Mesenteric fat pad (tissue), 1 donor: ENCODE data around the gene TEX10. TPM values are rescaled to one million over a fixed set of nuclear protein-coding genes. Genes with fewer than 3 reads are reported as not detected.

ENCODE experiments used
- DNase-seq: peaks from one replicate; pipeline ENCODE4 v3.0.0-alpha.2; 2020; ENCODE audit warnings: low spot score
- total RNA-seq: library from RNA; stranded (reverse); fragmentation: NEBNext Ultra II Directional; extraction: Animal tissue kit (Norgen Biotek cat#: 25700); gene quantifications from one replicate; pipeline ENCODE4 v1.2.1, GENCODE V29; 2021
- donor health status: DM: yes; HTN: yes; CAD: no.

Gene TEX10
- total RNA-seq, 1 donor from 2014 or later, result 10.1 TPM

- no peak for DNase-seq
Measured at GRCh38 chr9:100285601-100286000, 67.1 kb downstream of the TEX10 start.

- DNase-seq, result no peak
Measured at GRCh38 chr9:100285080-100285479, 67.7 kb downstream of the TEX10 start.

DNA sequence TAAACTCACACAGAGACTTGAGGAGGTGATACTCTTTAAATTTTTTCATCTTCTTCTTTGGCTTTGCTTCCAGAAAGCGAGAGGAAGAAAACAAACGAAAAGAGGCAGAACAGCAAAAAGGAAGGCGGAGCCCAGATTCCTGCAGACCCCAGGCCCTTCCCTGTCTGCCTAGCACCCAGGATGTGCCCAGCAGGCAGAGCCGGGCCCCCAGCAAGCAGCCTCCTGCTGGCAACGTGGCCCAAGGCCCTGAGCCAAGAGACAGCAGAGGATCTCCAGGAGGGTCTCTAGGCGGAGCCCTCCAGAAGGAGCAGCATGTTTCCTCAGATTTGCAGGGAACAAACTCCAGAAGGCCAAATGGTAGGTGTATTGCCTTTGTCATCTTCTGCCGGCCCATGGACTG is 68.5 kb downstream of the TEX10 start:
- no peak for DNase-seq

- no peak for DNase-seq
Measured at GRCh38 chr9:100282388-100282719, 70.4 kb downstream of the TEX10 start.

- no peak for DNase-seq
Measured at GRCh38 chr9:100281676-100282387, 70.9 kb downstream of the TEX10 start.

- DNase-seq, result no peak
Measured at GRCh38 chr9:100281066-100281465, 71.7 kb downstream of the TEX10 start.

DNA sequence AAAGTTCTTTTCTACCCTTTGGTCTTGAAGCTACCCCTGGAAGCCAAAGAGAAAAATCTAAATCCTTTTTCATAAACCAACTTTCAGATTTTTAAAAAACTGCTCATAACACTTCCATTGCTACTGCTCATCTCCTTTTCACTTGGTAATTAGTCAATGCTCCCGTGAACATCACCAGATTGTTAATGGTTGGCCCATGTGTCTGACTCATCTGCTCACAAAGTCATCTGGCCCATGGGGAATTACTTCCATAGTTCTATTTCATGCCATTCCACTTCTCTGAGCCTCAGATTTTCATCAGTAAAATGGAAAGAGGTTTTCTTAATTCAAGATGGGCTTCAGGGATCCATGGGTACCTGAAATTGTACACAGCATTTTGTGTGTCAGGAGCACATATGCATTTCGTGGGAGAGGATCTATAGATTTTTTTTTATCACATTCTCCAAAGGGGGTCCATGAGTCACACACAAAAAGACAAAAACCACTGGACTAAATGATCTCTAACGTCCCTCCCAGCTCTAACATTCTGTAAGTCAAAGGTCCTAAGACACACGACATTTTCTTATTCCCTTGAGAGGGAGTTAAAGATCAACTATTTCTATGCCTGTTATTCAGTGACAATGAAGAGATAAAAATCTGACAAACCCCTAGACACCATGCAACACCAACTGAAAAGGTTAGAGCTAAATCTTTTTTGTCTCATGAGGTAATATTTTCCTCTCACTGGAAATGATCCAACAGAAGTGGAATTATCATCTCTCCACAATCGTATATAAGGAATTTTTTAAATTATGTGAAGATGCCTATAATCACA is 75.4 kb downstream of the TEX10 start:
- DNase-seq, result no peak

GRCh38 chr9:100269656-100270055 is 83.1 kb downstream of the TEX10 start:
- no peak for DNase-seq

DNA sequence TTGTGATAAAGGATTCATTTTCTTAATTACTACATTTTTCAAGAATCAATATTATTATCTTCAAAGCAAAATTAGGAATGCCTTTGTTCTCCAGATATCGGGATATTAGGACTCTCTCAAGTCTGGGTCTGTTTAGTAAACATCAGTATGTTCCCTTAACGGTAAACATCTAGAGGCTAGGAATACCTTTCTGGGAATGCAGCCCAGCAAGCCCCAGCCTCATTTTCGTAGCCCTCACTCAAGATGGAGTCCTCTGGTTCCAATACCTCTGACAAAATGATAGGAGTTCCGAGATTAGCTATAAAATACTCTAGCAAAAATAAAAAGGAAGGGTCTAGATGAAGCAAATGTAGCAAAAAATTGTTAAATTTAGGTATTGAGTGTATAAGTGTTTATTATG is 84.5 kb downstream of the TEX10 start:
- no peak for DNase-seq

DNA sequence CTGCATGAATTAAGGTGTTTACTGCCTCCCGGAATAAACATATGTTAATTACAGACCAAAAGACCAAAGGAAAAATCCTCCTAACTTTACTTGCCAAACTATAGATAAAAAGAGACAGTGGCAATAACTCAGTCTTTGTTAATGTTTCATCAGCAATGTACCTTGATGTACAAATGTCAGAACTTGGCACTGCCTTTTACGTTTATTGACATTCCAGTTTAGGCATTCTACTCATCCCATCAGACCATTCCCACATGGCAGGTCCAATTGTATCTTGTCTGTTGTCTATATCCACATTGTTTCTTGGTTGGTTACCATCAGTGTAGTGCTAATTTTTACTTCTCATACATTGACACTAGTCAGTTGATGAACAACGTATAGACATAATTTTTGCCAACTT is 85.5 kb downstream of the TEX10 start:
- DNase-seq, result no peak

Other genes with a start within 250 kb of the TEX10 start
- gene MSANTD3, start 74.2 kb upstream of the TEX10 start, total RNA-seq, result 22.7 TPM
- gene TMEFF1, start 120.2 kb upstream of the TEX10 start, total RNA-seq, result 0.42 TPM
- gene CAVIN4, start 225.1 kb upstream of the TEX10 start, total RNA-seq, result 0.26 TPM